ENCODE measurements around the gene DBN1.

DNA sequence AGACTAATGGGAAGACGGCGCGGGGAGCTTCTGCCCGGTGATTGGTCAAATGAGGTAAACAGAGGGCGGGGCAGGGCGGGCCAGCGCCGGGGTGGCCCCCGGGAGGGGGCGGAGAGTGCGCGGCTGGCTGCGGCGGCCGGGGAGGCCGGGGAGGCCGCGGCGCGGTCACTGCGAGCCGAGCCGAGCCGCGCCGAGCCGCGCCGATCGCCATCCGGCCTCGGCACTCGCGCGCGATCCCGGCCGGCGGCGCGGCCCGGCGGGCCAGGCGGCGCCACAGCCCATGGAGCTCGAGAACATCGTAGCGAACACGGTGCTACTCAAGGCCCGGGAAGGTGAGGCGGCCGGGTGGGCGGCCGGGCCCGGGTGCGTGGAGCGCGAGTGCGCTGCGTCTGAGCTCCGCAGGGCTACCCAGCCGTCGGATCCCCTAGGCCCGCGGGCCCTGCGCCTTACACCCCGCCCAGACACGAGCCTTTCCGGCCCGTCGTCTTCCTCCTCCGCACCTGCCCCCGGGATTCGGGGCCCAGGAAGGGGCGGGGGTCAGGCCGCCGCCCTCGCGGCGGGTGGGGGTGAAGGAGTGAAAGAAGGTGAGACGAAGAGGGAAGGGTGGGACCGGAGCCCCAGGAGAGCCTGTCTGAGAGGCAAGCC, 46.7 kb downstream of the DBN1 start, which contains the start of gene GRK6:
- TF ChIP-seq, protein P1, sequence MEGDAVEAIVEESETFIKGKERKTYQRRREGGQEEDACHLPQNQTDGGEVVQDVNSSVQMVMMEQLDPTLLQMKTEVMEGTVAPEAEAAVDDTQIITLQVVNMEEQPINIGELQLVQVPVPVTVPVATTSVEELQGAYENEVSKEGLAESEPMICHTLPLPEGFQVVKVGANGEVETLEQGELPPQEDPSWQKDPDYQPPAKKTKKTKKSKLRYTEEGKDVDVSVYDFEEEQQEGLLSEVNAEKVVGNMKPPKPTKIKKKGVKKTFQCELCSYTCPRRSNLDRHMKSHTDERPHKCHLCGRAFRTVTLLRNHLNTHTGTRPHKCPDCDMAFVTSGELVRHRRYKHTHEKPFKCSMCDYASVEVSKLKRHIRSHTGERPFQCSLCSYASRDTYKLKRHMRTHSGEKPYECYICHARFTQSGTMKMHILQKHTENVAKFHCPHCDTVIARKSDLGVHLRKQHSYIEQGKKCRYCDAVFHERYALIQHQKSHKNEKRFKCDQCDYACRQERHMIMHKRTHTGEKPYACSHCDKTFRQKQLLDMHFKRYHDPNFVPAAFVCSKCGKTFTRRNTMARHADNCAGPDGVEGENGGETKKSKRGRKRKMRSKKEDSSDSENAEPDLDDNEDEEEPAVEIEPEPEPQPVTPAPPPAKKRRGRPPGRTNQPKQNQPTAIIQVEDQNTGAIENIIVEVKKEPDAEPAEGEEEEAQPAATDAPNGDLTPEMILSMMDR (IDR thresholded peaks at IDR 0.05; ENCODE audit: insufficient read depth, low read depth, low read length): no peak
- no peak for TF ChIP-seq EZH2 (IDR thresholded peaks at IDR 0.05; ENCODE audit: insufficient read depth, low read length)

Measured in astrocyte (in vitro differentiated cells and primary cell).